Measurements from ENCODE around the gene HOXC11.

- no peak for TF ChIP-seq POLR2A (IDR thresholded peaks at IDR 0.05)
- no peak for TF ChIP-seq CTCF (IDR thresholded peaks at IDR 0.05)
These were observed 8.6 kb upstream of the HOXC11 start for GRCh38 chr12:53964315-53964713.

Data from prostate gland (tissue), 2 donors.